OCI-LY1 (cell line): ENCODE data around the gene TNFRSF11A.

Experiments
- EZH2 ChIP-seq: fragments of 200-600 bp; sonication (generic), shearing (Covaris generic); IDR thresholded peaks from 2 replicates; pipeline ENCODE4 v1.8.0; 2017; ENCODE audit warnings: borderline replicate concordance, mixed run types, mild to moderate bottlenecking, antibody characterized with exemption, low read length, moderate library complexity, mixed read lengths
- TF ChIP-seq, protein P1 (sequence below): fragments of 200-600 bp; sonication (generic), shearing (Covaris generic); IDR thresholded peaks from 2 replicates; pipeline ENCODE4 v1.5.1; 2017; ENCODE audit warnings: mild to moderate bottlenecking, antibody characterized with exemption, low read length, moderate library complexity, mixed read lengths

DNA sequence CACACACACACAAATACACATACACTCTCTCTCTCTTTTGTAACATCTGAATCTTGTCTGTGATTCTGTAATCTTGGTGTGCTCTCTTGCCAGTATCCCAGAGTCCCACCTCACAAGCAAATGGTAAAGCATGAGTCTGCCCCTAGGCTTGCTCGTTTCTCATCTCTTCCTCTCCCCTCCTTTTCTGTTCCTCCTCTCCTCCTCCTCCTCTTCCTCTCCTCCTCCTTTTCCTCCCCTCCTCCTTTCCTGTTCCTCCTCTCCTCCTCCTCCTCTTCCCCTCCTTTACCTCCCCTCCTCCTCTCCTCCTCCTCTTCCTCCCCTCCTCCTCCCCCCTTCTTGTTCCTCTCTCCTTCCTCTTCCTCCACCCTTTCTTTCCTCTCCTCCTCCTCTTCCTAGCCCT is 59.0 kb downstream of the TNFRSF11A start:
- TF ChIP-seq, protein P1, sequence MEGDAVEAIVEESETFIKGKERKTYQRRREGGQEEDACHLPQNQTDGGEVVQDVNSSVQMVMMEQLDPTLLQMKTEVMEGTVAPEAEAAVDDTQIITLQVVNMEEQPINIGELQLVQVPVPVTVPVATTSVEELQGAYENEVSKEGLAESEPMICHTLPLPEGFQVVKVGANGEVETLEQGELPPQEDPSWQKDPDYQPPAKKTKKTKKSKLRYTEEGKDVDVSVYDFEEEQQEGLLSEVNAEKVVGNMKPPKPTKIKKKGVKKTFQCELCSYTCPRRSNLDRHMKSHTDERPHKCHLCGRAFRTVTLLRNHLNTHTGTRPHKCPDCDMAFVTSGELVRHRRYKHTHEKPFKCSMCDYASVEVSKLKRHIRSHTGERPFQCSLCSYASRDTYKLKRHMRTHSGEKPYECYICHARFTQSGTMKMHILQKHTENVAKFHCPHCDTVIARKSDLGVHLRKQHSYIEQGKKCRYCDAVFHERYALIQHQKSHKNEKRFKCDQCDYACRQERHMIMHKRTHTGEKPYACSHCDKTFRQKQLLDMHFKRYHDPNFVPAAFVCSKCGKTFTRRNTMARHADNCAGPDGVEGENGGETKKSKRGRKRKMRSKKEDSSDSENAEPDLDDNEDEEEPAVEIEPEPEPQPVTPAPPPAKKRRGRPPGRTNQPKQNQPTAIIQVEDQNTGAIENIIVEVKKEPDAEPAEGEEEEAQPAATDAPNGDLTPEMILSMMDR: no peak
- no peak for TF ChIP-seq EZH2
